A673 (cell line): Measurements from ENCODE around the gene ITGB3. TPM values are rescaled to one million over a fixed set of nuclear protein-coding genes. Genes with fewer than 3 reads are reported as not detected.
"Not testable (repeated sequence)": the region's sequence is repeated elsewhere in the genome, so short reads cannot be mapped to it uniquely, and the experiment has no call there.

Source experiments
- BruUV-seq: library from RNA; stranded (reverse); fragments of 400-500 nt; replicated peaks from 2 replicates; lab custom pipeline; 2021; lab: Mats Ljungman, UMichigan
- CTCF ChIA-PET: fragments of 300-600 bp; sonication (Branson Sonifier 250); formaldehyde crosslinking; loops from one replicate; lab custom pipeline; 2022; ENCODE audit warnings: antibody characterized with exemption; lab: Charles Lee
- POLR2A ChIA-PET: fragments of 300-600 bp; sonication (Branson Sonifier 250); formaldehyde crosslinking; loops from one replicate; lab custom pipeline; 2022; ENCODE audit warnings: antibody characterized with exemption; ENCODE audit not compliant: low non-redundant PET; lab: Charles Lee
- DNase-seq: peaks from one replicate; pipeline ENCODE4 v3.0.0-alpha.2; 2015; ENCODE audit warnings: low spot score
- H3K27ac ChIP-seq: fragments of 200-600 bp; sonication (generic); 2 replicates; pipeline ENCODE4 v1.5.1; 2016; ENCODE audit warnings: mixed run types, low read depth, mild to moderate bottlenecking, mixed read lengths, antibody characterized with exemption, low read length; ENCODE audit not compliant: poor library complexity, severe bottlenecking
- H3K27me3 ChIP-seq: fragments of 200-600 bp; sonication (generic); replicated peaks from 2 replicates; pipeline ENCODE4 v1.6.1; 2017; ENCODE audit warnings: mixed run types, low read depth, mild to moderate bottlenecking, mixed read lengths, antibody characterized with exemption, low read length; ENCODE audit not compliant: insufficient read depth, poor library complexity
- H3K36me3 ChIP-seq: fragments of 200-600 bp; sonication (generic); 2 replicates; pipeline ENCODE4 v1.6.1; 2016; ENCODE audit warnings: mixed run types, mild to moderate bottlenecking, mixed read lengths, antibody characterized with exemption, low read length; ENCODE audit not compliant: insufficient read depth, poor library complexity, severe bottlenecking
- H3K4me1 ChIP-seq: fragments of 200-600 bp; sonication (generic); 2 replicates; pipeline ENCODE4 v1.6.1; 2017; ENCODE audit warnings: mixed run types, mild to moderate bottlenecking, mixed read lengths, antibody characterized with exemption, low read length; ENCODE audit not compliant: insufficient read depth, poor library complexity, severe bottlenecking
- H3K4me3 ChIP-seq: fragments of 200-600 bp; sonication (generic); 2 replicates; pipeline ENCODE4 v1.5.1; 2016; ENCODE audit warnings: low read depth, mixed run types, mild to moderate bottlenecking, mixed read lengths, low read length; ENCODE audit not compliant: poor library complexity, severe bottlenecking
- H3K9me3 ChIP-seq: fragments of 200-600 bp; sonication (generic); 2 replicates; pipeline ENCODE4 v1.6.1; 2016; ENCODE audit warnings: mixed run types, low read depth, mild to moderate bottlenecking, mixed read lengths, antibody characterized with exemption, low read length; ENCODE audit not compliant: poor library complexity, severe bottlenecking
- EZH2 ChIP-seq: fragments of 200-600 bp; sonication (generic); IDR thresholded peaks from 2 replicates; pipeline ENCODE4 v1.6.1; 2017; ENCODE audit warnings: borderline replicate concordance, low read depth, mild to moderate bottlenecking, mixed read lengths, antibody characterized with exemption, low read length; ENCODE audit not compliant: poor library complexity, severe bottlenecking
- intact Hi-C: fragments of 100-400 bp; cut with micrococcal nuclease; formaldehyde crosslinking; loops from one replicate; pipeline ENCODE4 v1.10.0; 2022; ENCODE audit not compliant: unreplicated experiment
- total RNA-seq: library from RNA; stranded (reverse); gene quantifications from 2 replicates; pipeline ENCODE4 v1.2.3, GENCODE V29; 2021
- TF ChIP-seq, protein P1 (sequence below): fragments of 300-800, 200-600 bp; sonication (generic); conservative IDR thresholded peaks from 2 replicates; pipeline ENCODE4 v1.5.1; 2017; ENCODE audit warnings: low read depth, mild to moderate bottlenecking, antibody characterized with exemption, low read length, moderate library complexity, mixed read lengths

Gene ITGB3
- total RNA-seq, 1 experiment from 2014 or later, result not detected

DNA sequence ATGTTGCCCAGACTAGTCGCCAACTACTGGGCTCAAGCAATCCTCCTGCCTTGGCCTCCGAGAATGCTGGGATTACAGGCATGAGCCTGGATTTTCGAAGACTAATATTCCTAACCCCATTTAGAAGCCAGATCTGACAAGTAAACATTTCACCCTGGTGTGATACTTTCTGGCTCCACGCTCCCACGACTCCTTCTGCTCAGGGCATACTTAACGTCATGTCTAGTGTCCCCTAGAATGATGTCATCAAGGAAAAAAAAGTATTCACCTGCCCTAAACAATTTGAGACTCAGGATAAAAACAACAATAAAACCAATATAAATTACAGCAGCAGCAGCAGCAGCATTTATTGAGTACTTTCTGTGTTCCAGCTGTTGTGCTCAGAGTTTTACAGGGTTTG lies 13.2 kb downstream of the ITGB3 start:
- intact Hi-C loops, result no loop called here
- Histone ChIP-seq H3K27me3 (no peaks in the 10 kb centered on the region), H3K4me3 (no peak overlapping the region), H3K27ac (no peak overlapping the region), H3K9me3 (no peaks in the 10 kb centered on the region), H3K36me3 (no peaks in the 10 kb centered on the region), H3K4me1 (no peaks in the 10 kb centered on the region)
- no peak for DNase-seq
- BruUV-seq, result no TSS peak
- TF ChIP-seq, protein P1, sequence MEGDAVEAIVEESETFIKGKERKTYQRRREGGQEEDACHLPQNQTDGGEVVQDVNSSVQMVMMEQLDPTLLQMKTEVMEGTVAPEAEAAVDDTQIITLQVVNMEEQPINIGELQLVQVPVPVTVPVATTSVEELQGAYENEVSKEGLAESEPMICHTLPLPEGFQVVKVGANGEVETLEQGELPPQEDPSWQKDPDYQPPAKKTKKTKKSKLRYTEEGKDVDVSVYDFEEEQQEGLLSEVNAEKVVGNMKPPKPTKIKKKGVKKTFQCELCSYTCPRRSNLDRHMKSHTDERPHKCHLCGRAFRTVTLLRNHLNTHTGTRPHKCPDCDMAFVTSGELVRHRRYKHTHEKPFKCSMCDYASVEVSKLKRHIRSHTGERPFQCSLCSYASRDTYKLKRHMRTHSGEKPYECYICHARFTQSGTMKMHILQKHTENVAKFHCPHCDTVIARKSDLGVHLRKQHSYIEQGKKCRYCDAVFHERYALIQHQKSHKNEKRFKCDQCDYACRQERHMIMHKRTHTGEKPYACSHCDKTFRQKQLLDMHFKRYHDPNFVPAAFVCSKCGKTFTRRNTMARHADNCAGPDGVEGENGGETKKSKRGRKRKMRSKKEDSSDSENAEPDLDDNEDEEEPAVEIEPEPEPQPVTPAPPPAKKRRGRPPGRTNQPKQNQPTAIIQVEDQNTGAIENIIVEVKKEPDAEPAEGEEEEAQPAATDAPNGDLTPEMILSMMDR, result no peak
- TF ChIP-seq EZH2, result no peak
- ChIA-PET POLR2A (interaction anchor here (0.6 kb wide), 1 partner anchor 309 kb away, joined by 4 read pairs; no protein-coding TSS in a partner anchor), CTCF (no interaction called here)

DNA sequence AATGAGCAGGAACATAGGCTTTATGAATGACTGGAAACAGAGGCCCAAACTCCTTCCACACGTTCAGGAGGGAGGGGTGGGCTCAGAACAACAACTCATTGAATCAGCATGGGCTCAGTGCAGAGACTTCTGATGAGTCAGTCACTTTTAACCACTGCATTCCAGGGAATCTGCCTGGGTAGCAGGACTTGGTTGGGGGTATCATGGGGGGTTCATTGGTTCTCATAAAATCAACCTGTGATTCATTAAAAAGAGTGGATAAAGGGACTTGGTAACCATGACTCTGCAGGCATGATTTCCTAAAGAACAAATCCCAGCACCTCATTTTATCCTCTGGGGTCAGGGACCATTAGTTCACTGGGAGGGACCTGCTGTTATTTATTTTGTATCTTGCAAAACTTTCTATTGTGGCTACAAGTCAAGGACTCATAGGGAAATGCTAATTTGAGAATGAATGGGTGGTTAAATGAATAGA lies 13.8 kb downstream of the ITGB3 start:
- H3K4me3 ChIP-seq, result no peak overlapping the region
- H3K36me3 ChIP-seq, result no peaks in the 10 kb centered on the region
- ChIA-PET CTCF (no interaction called here), POLR2A (no interaction called here)
- DNase-seq, result no peak
- H3K9me3 ChIP-seq, result no peaks in the 10 kb centered on the region
- BruUV-seq, result no TSS peak
- H3K27me3 ChIP-seq, result no peaks in the 10 kb centered on the region
- intact Hi-C loops, result no loop called here
- no peaks in the 10 kb centered on the region for H3K4me1 ChIP-seq
- no peak for TF ChIP-seq EZH2
- TF ChIP-seq, protein P1, result no peak
- H3K27ac ChIP-seq, result no peak overlapping the region

GRCh38 chr17:47268964-47269363 lies 15.3 kb downstream of the ITGB3 start:
- H3K27me3 ChIP-seq, intact Hi-C loops, H3K9me3 ChIP-seq, H3K36me3 ChIP-seq, DNase-seq, H3K27ac ChIP-seq, BruUV-seq, CTCF ChIA-PET, H3K4me3 ChIP-seq, H3K4me1 ChIP-seq, POLR2A ChIA-PET: not testable (repeated sequence)

DNA sequence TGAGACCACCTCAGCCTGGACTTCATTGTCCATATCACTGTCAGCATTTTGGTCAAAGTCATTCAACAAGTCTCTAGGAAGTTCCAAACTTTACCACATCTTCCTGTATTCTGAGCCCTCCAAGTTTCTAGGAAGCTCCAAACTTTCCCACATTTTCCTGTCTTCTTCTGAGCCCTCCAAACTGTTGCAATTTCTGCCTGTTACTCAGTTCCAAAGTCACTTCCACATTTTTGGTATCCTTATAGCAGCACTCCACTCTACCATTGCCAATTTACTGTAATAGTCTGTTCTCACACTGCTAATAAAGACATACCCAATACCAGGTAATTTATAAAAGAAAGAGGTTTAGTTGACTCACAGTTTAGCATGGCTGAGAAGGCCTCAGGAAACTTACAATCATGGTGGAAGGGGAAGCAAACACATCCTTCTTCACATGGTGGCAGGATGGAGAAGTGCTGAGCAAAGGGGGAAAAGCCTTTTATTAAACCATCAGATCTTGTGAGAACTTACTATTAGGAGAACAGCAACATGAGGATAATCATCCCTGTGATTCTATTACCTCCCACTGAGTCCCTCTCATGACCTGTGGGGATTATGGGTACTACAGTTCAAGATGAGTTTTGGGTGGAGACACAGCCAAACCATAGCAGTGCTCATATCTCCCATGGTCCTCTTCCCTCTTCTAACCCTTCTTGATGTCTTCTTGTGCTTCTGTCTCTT lies 16.1 kb downstream of the ITGB3 start:
- POLR2A ChIA-PET, H3K27me3 ChIP-seq, H3K27ac ChIP-seq, H3K4me1 ChIP-seq, intact Hi-C loops, DNase-seq, H3K36me3 ChIP-seq, CTCF ChIA-PET, BruUV-seq, H3K9me3 ChIP-seq, H3K4me3 ChIP-seq: not testable (repeated sequence)
